ENCODE measurements around the gene ZNF837.

ZNF837 gene

GRCh38 chr19:58380662-58381459, at the start of gene ZNF837:
Gene ZNF837, minus strand, starts transcription at chr19:58381030. Its CDS starts 11,698 bp downstream, at chr19:58369332.
- Histone ChIP-seq H4K20me1 (ENCODE audit: insufficient read depth) (no peaks in the 10 kb centered on the region), H3K4me3 (IDR thresholded peaks at IDR 0.05; ENCODE audit: insufficient read depth, low read depth, low read length) (peak within 1 kb of the TSS; percentile 22), H3K79me2 (ENCODE audit: insufficient read depth, low read depth) (peaks cover 6% of the 10 kb centered on the region; the same call in 1 of the 2 replicates), H3K36me3 (ENCODE audit: insufficient read depth) (no peaks in the 10 kb centered on the region), H3K27ac (peak within 1 kb of the TSS; percentile 82), H3K27me3 (ENCODE audit: insufficient read depth, low read depth) (no peaks in the 10 kb centered on the region), H3K4me1 (ENCODE audit: low read depth, poor library complexity, severe bottlenecking) (peaks cover 19% of the 10 kb centered on the region), H2AFZ (ENCODE audit: low read depth) (peak within 1 kb of the TSS; percentile 93), H3K4me2 (peak within 1 kb of the TSS; percentile 100), H3K9ac (peak within 1 kb of the TSS; percentile 83)
- TF ChIP-seq, protein P1, sequence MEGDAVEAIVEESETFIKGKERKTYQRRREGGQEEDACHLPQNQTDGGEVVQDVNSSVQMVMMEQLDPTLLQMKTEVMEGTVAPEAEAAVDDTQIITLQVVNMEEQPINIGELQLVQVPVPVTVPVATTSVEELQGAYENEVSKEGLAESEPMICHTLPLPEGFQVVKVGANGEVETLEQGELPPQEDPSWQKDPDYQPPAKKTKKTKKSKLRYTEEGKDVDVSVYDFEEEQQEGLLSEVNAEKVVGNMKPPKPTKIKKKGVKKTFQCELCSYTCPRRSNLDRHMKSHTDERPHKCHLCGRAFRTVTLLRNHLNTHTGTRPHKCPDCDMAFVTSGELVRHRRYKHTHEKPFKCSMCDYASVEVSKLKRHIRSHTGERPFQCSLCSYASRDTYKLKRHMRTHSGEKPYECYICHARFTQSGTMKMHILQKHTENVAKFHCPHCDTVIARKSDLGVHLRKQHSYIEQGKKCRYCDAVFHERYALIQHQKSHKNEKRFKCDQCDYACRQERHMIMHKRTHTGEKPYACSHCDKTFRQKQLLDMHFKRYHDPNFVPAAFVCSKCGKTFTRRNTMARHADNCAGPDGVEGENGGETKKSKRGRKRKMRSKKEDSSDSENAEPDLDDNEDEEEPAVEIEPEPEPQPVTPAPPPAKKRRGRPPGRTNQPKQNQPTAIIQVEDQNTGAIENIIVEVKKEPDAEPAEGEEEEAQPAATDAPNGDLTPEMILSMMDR (conservative IDR thresholded peaks at IDR 0.05; ENCODE audit: low read depth, low read length), result no peak

GRCh38 chr19:58429745-58430144, 48.9 kb upstream of the ZNF837 start:
- Histone ChIP-seq H3K27ac (no peak overlapping the region), H3K27me3 (ENCODE audit: insufficient read depth, low read depth) (no peaks in the 10 kb centered on the region), H3K4me2 (no peak overlapping the region), H3K36me3 (ENCODE audit: insufficient read depth) (no peaks in the 10 kb centered on the region), H2AFZ (ENCODE audit: low read depth) (no peak overlapping the region), H4K20me1 (ENCODE audit: insufficient read depth) (no peaks in the 10 kb centered on the region), H3K4me3 (IDR thresholded peaks at IDR 0.05; ENCODE audit: insufficient read depth, low read depth, low read length) (no peak overlapping the region), H3K79me2 (ENCODE audit: insufficient read depth, low read depth) (no peaks in the 10 kb centered on the region), H3K9ac (no peak overlapping the region), H3K4me1 (ENCODE audit: low read depth, poor library complexity, severe bottlenecking) (no peaks in the 10 kb centered on the region)
- TF ChIP-seq, protein P1 (conservative IDR thresholded peaks at IDR 0.05; ENCODE audit: low read depth, low read length), result no peak

DNA sequence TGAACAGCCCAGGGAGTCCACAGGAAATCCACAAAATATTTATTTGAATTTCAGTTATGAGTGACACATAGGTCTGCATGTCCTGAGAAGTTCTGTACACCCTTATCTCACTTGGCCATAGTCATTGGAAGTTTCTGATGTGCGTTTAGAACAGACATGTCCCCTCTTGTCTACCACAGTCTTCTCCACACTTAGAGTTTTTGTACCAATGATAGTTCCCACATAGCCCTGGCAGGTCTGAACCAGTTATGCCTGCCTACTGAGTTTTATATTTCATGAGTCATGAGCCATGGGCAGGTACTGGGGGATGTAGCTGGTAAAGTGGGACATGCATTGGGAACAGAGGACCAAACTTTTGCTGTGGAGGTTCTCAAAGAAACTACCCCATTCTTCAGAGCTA, 47.8 kb upstream of the ZNF837 start:
- Histone ChIP-seq H3K27me3 (ENCODE audit: insufficient read depth, low read depth) (no peaks in the 10 kb centered on the region), H3K9ac (no peak overlapping the region), H4K20me1 (ENCODE audit: insufficient read depth) (no peaks in the 10 kb centered on the region), H3K79me2 (ENCODE audit: insufficient read depth, low read depth) (no peaks in the 10 kb centered on the region), H3K4me3 (IDR thresholded peaks at IDR 0.05; ENCODE audit: insufficient read depth, low read depth, low read length) (no peak overlapping the region), H3K4me2 (no peak overlapping the region), H3K36me3 (ENCODE audit: insufficient read depth) (no peaks in the 10 kb centered on the region), H3K27ac (no peak overlapping the region), H3K4me1 (ENCODE audit: low read depth, poor library complexity, severe bottlenecking) (no peaks in the 10 kb centered on the region), H2AFZ (ENCODE audit: low read depth) (no peak overlapping the region)
- TF ChIP-seq, protein P1 (conservative IDR thresholded peaks at IDR 0.05; ENCODE audit: low read depth, low read length), result no peak

GRCh38 chr19:58417071-58417470, 36.2 kb upstream of the ZNF837 start:
- Histone ChIP-seq H3K27me3 (ENCODE audit: insufficient read depth, low read depth) (no peaks in the 10 kb centered on the region), H3K4me1 (ENCODE audit: low read depth, poor library complexity, severe bottlenecking) (no peaks in the 10 kb centered on the region), H3K4me2 (no peak overlapping the region), H2AFZ (ENCODE audit: low read depth) (no peak overlapping the region), H3K27ac (no peak overlapping the region), H4K20me1 (ENCODE audit: insufficient read depth) (no peaks in the 10 kb centered on the region), H3K79me2 (ENCODE audit: insufficient read depth, low read depth) (no peaks in the 10 kb centered on the region), H3K9ac (no peak overlapping the region), H3K4me3 (IDR thresholded peaks at IDR 0.05; ENCODE audit: insufficient read depth, low read depth, low read length) (no peak overlapping the region), H3K36me3 (ENCODE audit: insufficient read depth) (no peaks in the 10 kb centered on the region)
- TF ChIP-seq, protein P1 (conservative IDR thresholded peaks at IDR 0.05; ENCODE audit: low read depth, low read length), result no peak

Measured in KMS-11 (cell line).